Ammon's horn (tissue), 1 donor: ENCODE results near the gene SNRK.

ENCODE experiments used
- DNase-seq: peaks from one replicate; pipeline ENCODE4 v3.0.0-alpha.2; 2016; ENCODE audit warnings: low spot score

The SNRK gene

DNA sequence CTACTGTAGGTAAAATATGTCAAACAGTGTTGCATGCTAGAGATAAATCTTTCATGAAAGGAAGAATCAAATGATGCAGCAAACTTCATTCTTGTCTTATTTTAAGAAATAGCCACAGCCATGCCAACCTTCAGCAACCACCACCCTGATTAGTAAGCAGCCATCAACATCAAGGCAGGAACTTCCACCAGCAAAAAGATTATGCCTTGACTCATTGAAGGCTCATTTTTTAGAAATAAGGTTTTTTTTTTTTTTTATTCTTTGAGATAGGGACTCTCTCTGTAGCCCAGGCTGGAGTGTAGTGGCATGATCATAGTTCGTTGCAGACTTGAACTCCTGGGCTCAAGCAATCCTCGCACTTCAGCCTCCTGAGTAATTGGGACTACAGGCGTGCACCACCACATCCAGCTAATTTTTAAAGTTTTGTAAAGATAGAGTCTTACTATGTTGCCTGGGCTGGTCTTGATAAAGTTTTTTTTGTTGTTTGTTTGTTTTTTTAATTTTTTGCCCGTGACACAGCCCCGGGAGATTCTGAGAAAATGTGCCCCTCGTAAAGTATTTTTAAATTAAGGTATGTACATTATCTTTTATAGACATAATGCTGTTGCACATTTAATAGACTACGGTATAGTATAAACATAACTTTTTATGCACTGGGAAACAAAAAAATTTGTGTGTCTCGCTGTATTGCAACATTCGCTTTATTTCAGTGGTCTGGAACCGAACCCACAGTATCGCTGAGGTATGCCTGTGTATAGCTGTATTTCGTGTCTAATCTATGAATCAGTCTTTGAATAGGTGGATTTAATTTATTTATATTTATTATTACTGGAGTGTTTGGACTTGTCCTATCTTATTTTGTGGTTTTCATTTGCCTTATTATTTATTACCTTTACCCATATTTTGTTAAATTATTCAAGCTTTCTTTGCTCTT lies 23.3 kb downstream of the SNRK start:
- no peak for DNase-seq

- DNase-seq: no peak
Observed at GRCh38 chr3:43316783-43317460, 30.6 kb downstream of the SNRK start.

GRCh38 chr3:43317461-43318316 lies 31.3 kb downstream of the SNRK start:
- no peak for DNase-seq

DNA sequence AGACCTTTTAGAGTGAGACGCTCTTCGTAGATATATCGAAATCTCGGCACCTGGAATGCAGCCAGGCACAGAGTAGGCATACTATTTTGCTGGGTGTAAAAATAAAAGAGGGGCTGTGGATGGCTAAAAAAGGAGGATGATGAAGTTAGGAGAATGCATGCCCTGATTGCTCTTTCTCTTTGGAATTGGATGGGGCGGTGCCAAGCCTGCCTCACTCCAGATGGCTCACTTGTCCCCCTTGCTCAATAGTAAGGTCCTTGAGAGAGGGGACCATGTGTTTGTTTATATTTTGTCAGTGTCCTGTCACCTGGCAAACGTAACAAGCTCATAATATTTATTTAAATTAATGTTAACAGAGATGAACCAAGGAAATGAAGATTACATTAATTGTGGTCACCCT lies 33.0 kb downstream of the SNRK start:
- DNase-seq: no peak

DNA sequence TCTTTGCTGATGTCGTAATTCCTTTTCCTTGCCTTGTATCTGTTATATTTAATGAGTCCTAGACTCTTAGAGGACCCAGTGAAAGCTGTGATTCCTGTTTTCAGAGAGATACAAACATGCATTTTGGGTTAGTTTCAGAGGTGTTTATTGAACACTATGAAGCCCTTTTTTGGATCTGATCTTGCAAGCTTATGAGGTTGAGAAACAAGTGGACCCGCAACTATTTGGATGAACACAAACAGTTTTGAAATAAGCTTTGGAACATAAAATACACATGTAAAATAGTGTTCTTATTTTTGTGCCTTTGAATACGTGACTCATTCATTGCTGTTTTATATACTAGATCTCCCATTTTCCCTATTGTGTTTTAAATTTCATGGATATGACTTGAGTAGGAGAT lies 33.5 kb downstream of the SNRK start:
- no peak for DNase-seq

DNA sequence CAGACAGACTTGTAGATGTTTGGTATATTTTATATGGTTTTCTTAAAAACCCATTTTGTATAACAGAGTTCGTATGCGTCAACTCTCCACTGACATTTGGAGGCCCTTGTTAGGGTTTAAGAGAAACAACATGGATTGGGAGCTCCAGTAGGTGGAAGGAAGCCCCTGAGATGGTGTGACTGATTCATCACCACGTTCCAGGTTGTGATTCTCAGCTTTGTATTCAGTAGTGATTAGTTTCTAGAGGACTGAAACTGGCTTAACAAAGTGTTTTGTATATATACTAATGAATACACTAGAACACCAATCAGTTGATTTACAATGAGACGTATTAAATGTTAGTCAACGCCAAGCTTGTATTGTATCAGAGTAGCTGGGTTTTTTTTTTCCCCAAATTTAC lies 33.9 kb downstream of the SNRK start:
- DNase-seq: no peak

DNA sequence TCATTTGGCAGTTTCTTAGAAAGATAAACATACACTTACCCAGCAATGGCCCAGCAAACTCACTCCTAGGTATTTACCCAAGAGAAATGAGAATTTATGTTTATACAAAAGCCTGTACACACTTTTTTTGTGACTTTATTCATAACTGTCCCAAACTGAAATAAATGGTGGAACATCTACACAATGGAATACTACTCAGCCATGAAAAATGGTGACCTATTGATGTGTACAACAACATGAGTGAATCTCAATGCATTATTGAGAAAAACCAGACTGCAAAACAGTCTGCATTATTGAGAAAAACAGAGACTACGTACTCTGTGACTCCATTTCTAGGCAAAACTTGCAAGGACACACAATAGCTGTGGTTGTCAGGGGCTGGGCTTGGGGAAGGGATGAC lies 37.2 kb downstream of the SNRK start:
- no peak for DNase-seq

DNA sequence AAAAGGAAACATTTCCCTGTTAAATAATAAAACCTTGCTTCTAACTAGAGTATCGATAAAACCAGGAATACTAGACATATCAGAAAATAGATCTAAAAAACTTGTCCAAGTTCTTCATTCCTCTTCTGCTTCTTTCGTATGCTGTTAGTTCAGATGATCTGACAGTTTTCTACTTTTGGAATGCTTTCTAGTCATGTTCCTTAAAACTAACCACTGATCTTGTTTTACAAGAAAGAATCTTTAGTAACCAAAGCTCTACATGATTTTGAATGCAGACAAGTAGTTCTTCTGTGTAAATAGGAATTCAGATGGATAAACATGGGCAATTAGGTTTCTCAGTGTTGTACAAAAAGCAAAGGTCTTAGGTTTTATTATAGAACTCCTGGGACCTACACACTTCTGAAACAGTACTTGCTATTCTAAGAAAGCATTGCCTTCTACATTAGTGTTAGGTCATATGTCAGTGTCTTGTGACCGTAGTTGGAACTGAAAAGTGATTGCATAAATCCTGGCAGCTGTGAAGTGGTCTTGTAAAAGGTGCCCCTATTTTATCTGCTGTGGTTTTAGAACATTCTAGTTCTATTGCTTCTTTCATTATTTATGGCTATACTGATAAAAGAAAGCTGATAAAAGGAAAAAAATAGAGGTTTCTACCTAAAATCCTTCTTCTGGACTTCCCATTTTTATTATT lies 40.7 kb downstream of the SNRK start:
- DNase-seq: peak; percentile 42

- no peak for DNase-seq
Observed at GRCh38 chr3:43327582-43327979, 41.2 kb downstream of the SNRK start.

GRCh38 chr3:43328653-43329052 lies 42.3 kb downstream of the SNRK start:
- no peak for DNase-seq

- no peak for DNase-seq
Observed at GRCh38 chr3:43330981-43331380, 44.6 kb downstream of the SNRK start.

- no peak for DNase-seq
Observed at GRCh38 chr3:43331381-43331780, 45.0 kb downstream of the SNRK start.

DNA sequence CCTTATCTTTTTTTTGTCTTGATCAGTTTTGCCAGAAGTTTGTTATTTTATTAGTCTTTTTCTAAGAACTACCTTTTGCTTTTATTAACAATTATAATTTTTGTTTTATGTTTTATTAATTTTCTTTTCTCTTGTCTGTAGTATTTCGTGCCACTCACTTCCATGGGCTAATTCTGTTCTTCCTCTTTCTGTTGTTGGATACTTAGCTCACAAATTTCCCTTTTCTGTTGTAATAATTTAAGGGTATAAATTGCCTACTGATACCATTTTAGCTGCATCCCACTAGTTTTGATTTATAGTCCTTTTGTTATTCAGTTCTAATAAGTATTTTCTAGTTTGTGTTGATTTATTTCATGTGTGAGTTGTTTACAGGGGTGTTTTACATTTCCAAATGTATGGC lies 48.6 kb downstream of the SNRK start:
- DNase-seq: no peak

DNA sequence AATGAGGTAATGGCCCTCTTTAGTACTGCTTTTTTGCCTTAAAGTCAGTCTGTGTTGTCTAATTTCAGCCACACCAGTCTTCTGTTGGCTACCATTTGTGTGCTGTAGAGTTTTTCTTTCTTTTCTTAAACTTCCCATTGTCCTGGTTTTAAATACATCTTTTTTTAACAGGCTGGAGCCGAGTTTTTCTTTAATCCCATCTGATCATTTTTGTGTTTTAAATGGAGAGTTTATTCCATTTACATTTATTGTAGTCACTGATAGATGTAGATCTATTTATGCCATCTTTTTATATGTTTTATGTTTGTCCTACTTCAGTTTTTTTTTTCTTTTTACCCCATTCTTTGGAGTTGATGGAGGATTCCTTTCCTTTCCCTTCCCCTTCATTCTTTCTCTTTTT lies 49.5 kb downstream of the SNRK start:
- DNase-seq: no peak

- DNase-seq: no peak
Observed at GRCh38 chr3:43338295-43338694, 52.0 kb downstream of the SNRK start.

DNA sequence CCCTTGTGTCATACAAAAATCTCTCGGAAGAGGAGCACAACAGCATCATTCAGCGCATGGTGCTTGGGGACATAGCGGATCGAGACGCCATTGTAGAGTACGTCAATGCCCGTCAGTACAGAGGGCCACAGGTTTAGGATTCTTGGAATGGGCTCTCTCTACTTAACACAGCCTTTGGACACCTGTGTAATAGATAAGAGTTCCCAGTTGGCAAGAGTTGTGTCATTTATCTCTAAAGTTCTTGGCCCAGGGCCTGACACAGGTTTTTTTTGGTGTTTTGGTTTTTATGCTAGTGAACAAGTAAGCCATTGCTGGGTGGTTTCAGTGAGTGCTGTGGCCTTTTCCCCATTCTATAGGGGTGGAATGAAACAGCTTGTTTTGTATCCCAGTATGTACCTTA lies 54.1 kb downstream of the SNRK start:
- no peak for DNase-seq

DNA sequence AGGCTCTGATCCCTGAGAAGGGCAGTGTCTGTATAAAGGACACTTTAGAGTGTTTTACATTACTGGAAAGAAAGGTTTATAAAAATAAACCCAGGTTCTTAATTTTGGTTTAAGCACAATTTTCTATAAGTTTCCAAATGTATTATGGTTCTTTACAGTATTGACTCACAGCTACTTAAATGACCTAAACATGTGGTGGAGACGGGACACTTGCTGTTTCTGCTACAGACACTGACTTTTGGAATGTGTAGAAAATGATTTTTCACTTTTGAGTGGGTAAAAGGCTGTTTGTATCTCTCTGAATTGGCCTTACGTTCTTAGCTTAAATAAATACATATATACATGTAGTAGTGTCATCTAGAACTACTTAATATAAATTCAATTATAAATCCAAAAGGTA lies 55.4 kb downstream of the SNRK start:
- DNase-seq: no peak

DNA sequence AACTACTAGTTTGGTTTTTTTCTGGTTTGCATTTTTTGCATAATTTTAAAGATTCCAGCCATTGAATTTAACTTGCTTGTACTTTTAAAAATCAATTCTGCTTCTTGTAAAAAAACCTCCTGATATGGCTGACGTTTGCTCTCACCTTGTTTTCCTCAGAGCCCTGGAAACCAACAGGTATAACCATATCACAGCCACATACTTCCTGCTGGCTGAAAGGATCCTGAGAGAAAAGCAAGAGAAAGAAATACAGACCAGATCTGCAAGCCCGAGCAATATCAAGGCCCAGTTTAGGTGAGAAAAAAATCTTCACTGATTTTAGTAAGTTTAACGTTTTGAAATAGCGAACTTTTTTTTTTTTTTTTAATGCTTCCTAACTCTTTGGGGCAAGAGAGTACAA lies 56.8 kb downstream of the SNRK start:
- DNase-seq: no peak

- DNase-seq: no peak
Observed at GRCh38 chr3:43343815-43344214, 57.5 kb downstream of the SNRK start.

DNA sequence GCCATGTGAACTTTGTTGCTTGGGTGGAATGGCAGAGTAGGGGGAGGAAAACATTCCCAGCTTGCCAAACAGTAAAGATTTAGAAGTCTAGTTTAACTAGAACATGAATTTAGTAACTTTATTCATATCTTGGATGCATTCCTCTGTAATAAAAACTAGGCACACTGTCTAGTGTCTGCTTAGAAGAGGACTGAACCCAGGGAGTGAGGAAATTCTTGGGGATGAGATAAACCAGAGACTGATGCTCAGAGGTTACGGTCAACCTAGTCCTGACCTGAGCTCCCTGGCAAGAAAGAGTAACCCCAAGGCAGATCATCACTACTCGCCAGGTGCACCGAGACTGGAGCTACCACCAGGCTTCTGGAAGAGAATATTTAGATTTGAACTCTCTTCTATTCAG lies 58.2 kb downstream of the SNRK start:
- DNase-seq: no peak

DNA sequence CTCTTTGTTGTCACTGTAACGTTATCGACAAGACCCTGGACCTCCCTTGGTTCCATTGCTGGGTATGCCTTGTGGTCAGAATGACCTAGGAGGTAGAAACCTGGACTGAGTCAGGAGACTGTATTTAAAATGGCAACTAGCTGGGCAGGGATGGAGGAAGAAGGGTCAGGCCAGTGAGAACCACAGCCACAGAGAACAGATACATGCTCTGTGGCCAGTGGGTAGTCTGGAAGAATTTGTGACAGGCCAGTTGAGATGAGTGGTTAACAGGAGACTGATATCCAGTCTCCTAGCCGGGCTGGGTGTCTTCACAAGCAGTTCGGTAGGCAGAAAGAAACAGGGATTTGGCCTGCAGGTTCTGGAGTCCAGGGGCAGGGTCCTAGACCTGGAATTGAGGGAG lies 58.9 kb downstream of the SNRK start:
- DNase-seq: no peak

- no peak for DNase-seq
Observed at GRCh38 chr3:43345877-43346276, 59.5 kb downstream of the SNRK start.
